A549 (cell line): ENCODE data around the gene NIBAN1. TPM values are rescaled to one million over a fixed set of nuclear protein-coding genes. Genes with fewer than 3 reads are reported as not detected.

Experiments used
- ATAC-seq, 2 experiments: fragments of 200-7000 bp in 1 of 2; fragments of >200 bp in 1 of 2; cut with Nextera tagmentation in 1 of 2; cut with Tn5 transposase in 1 of 2; 3 replicates each; pipeline versions ENCODE4 v1.8.0 to v1.9.1; 2018 to 2020; ENCODE audit warnings: mild to moderate bottlenecking in 1 of 2, moderate library complexity in 1 of 2
- CTCF ChIA-PET: fragments of 300-600 bp; sonication (Branson Sonifier 250); formaldehyde crosslinking; extraction: SDS; loops from one replicate; lab custom pipeline; 2021; ENCODE audit warnings: antibody characterized with exemption, inconsistent platforms; lab: Yijun Ruan, JAX
- POLR2A ChIA-PET: fragments of 350-600 bp; formaldehyde crosslinking; extraction: SDS; loops from one replicate; lab custom pipeline; 2021; ENCODE audit warnings: antibody characterized with exemption, inconsistent platforms; lab: Yijun Ruan, JAX
- DNase-seq, 2 experiments: peaks; one replicate each; pipeline versions ENCODE4 v3.0.0 to v3.0.0-alpha.2; 2011 to 2016; ENCODE audit warnings: low read depth in 1 of 2, low spot score in 1 of 2
- FAIRE-seq: peaks from 2 replicates; lab custom pipeline; 2011; peaks lifted over from hg19 to GRCh38; lab: Jason Lieb, UNC
- H3K27ac ChIP-seq, 2 experiments: fragments of >200 bp; sonication (Bioruptor Twin); formaldehyde crosslinking; 3 replicates each; pipeline ENCODE4 v1.5.1; 2016 to 2017
- H3K4me1 ChIP-seq: fragments of >200 bp; sonication (Bioruptor Twin); formaldehyde crosslinking; 3 replicates; pipeline ENCODE4 v1.6.1; 2016
- H3K4me2 ChIP-seq: fragments of >200 bp; sonication (Bioruptor Twin); formaldehyde crosslinking; 3 replicates; pipeline ENCODE4 v1.6.1; 2016
- H3K4me3 ChIP-seq: fragments of >200 bp; sonication (Bioruptor Twin); formaldehyde crosslinking; 3 replicates; pipeline ENCODE4 v1.5.1; 2016
- H3K9me3 ChIP-seq: fragments of >200 bp; sonication (Bioruptor Twin); formaldehyde crosslinking; 3 replicates; pipeline ENCODE4 v1.6.1; 2016
- CBX2 ChIP-seq: fragments of 200-600 bp; sonication (generic); IDR thresholded peaks from 2 replicates; pipeline ENCODE4 v1.6.1; 2016; ENCODE audit warnings: low read depth, mild to moderate bottlenecking, borderline replicate concordance
- CEBPB ChIP-seq, 2 experiments: fragments of >200 bp in 1 of 2; sonication (Bioruptor Twin) in 1 of 2; formaldehyde crosslinking in 1 of 2; IDR thresholded peaks; 2 replicates each; pipeline ENCODE4 v1.6.1; 2012 to 2016
- EHMT2 ChIP-seq: fragments of 200-600 bp; sonication (generic); IDR thresholded peaks from 2 replicates; pipeline ENCODE4 v1.6.1; 2016; ENCODE audit warnings: antibody characterized with exemption, low read depth, mild to moderate bottlenecking, moderate library complexity
- EP300 ChIP-seq, 2 experiments: fragments of >200 bp; sonication (Bioruptor Twin); formaldehyde crosslinking; IDR thresholded peaks; 2 replicates in 1 of 2; 3 replicates in 1 of 2; pipeline ENCODE4 v1.6.1; 2016 to 2017
- ESRRA ChIP-seq: fragments of 150-350 bp; IDR thresholded peaks from 2 replicates; pipeline ENCODE4 v1.6.1; 2014; ENCODE audit warnings: mild to moderate bottlenecking, low read length, borderline replicate concordance
- FOXS1 ChIP-seq: fragments of 250-450 bp; sonication (Bioruptor Pico); IDR thresholded peaks from 2 replicates; pipeline ENCODE4 v1.5.0; 2020; ENCODE audit warnings: mild to moderate bottlenecking, moderate library complexity
- HEYL ChIP-seq: fragments of 250-450 bp; sonication (Bioruptor Pico); IDR thresholded peaks from 2 replicates; pipeline ENCODE4 v1.8.0; 2021; ENCODE audit warnings: mild to moderate bottlenecking, moderate library complexity
- HOXB5 ChIP-seq: fragments of 250-450 bp; sonication (Bioruptor Pico); IDR thresholded peaks from 2 replicates; pipeline ENCODE4 v1.5.0; 2020; ENCODE audit warnings: mild to moderate bottlenecking, moderate library complexity
- KDM1A ChIP-seq: fragments of 200-600 bp; sonication (generic); IDR thresholded peaks from 2 replicates; pipeline ENCODE4 v1.6.1; 2016; ENCODE audit warnings: low read depth, mild to moderate bottlenecking
- NFE2L2 ChIP-seq: fragments of 150-350 bp; conservative IDR thresholded peaks from 2 replicates; pipeline ENCODE4 v1.6.1; 2014; ENCODE audit warnings: low read length
- PHF8 ChIP-seq: fragments of 200-600 bp; sonication (generic); IDR thresholded peaks from 2 replicates; pipeline ENCODE4 v1.6.1; 2016; ENCODE audit warnings: low read depth, mild to moderate bottlenecking, antibody characterized with exemption, moderate library complexity, borderline replicate concordance
- POLR2AphosphoS2 ChIP-seq: conservative IDR thresholded peaks from 2 replicates; pipeline ENCODE4 v1.6.1; 2012; ENCODE audit warnings: low read length, improper control_type of control experiment, inconsistent platforms
- RCOR1 ChIP-seq: fragments of 150-350 bp; IDR thresholded peaks from 2 replicates; pipeline ENCODE4 v1.6.1; 2014; ENCODE audit warnings: antibody characterized with exemption, low read length, low read depth
- TFCP2L1 ChIP-seq: fragments of 250-450 bp; sonication (Bioruptor Pico); IDR thresholded peaks from 2 replicates; pipeline ENCODE4 v1.5.0; 2021; ENCODE audit warnings: mild to moderate bottlenecking
- ZC3H11A ChIP-seq: fragments of 450-650 bp; IDR thresholded peaks from 2 replicates; pipeline ENCODE4 v1.6.1; 2014; ENCODE audit warnings: antibody characterized with exemption, mild to moderate bottlenecking
- ZFP36 ChIP-seq: fragments of 450-650 bp; IDR thresholded peaks from 2 replicates; pipeline ENCODE4 v1.6.1; 2014; ENCODE audit warnings: borderline replicate concordance; ENCODE audit not compliant: partially characterized antibody
- ZNF302 ChIP-seq: fragments of 250-450 bp; sonication (Bioruptor Pico); IDR thresholded peaks from 2 replicates; pipeline ENCODE4 v1.9.0; 2021; ENCODE audit warnings: inconsistent platforms, mild to moderate bottlenecking, moderate library complexity
- WGBS: methylation state at CpG from one replicate; pipeline ENCODE4 v1.1.6; 2017; ENCODE audit errors: missing lambda C conversion rate; 5-methylcytosine and 5-hydroxymethylcytosine counted together
- polyA plus RNA-seq, 4 experiments: library from polyadenylated mRNA; depleted of rRNA in 3 of 4; stranded (reverse); fragments of >200 nt; fragmentation: RNase III in 1 of 4; extraction: RNeasy Plus Mini Kit Qiagen cat#74134 plus additional on column Dnase treatment in 1 of 4; gene quantifications; 2 replicates in 3 of 4; 3 replicates in 1 of 4; pipeline ENCODE4 v1.2.3, GENCODE V29; 2011 to 2017
- TF ChIP-seq, protein P1 (sequence below): fragments of >200 bp; sonication (Bioruptor Twin); formaldehyde crosslinking; IDR thresholded peaks from 2 replicates; pipeline ENCODE4 v1.6.1; 2016
- TF ChIP-seq, protein P2 (sequence below): fragments of >200 bp; sonication (Bioruptor Twin); formaldehyde crosslinking; IDR thresholded peaks from 3 replicates; pipeline ENCODE4 v1.6.1; 2016
- TF ChIP-seq, protein P3 (sequence below): IDR thresholded peaks from 2 replicates; pipeline ENCODE4 v1.6.1; 2012; ENCODE audit warnings: low read depth, borderline replicate concordance
- TF ChIP-seq, protein P4 (sequence below): IDR thresholded peaks from 2 replicates; pipeline ENCODE4 v1.6.1; 2012
- TF ChIP-seq, protein P5 (sequence below): fragments of >200 bp; sonication (Bioruptor Twin); formaldehyde crosslinking; IDR thresholded peaks from 3 replicates; pipeline ENCODE4 v1.5.1; 2016
- TF ChIP-seq, protein P6 (sequence below): fragments of 250-450 bp; sonication (Bioruptor Pico); IDR thresholded peaks from 2 replicates; pipeline ENCODE4 v1.5.0; 2021; ENCODE audit warnings: mild to moderate bottlenecking, moderate library complexity, borderline replicate concordance

The NIBAN1 gene
- polyA plus RNA-seq, 2 of the 4 experiments (the other 2 are of a cell fraction) = 0.35 to 12.7 TPM

DNA sequence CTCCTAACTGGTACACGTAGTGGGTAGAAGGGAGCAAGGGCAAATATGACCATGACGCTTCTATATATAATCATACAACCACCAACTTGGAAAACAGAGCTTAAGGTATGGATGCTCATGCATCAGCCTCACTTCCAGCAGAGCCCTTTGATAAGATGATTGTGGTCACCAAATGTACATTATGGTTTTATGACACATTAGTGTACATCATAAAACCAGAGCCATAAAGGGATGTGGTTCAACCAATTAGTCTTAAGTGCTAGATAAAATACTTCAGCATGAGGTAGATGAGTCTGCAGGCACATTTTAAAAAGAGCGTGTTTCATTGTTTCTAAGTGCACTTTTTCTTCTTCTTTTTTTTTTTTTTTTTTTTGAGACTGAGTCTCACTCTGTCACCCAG is 43.7 kb downstream of the NIBAN1 start (continued):
- TF ChIP-seq ZNF302 = no peak

DNA sequence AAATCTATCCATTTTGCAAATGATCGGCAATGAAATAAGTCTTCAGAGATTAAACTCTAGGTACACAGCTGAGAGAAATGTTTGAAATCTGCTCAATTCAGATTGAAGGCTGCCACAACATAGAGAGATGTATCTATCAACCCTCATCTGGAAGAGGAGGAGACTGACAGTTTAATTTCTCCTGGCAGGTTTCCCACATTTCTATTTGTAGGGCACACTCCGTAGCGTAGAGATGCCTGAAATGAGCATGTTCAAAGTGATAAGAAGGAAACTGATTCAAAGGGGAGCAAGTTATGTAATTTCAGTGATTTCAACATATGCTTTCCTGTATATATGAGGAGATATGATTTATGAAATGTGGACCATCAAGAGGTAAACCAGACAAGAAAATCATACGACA is 44.1 kb downstream of the NIBAN1 start:
- Histone ChIP-seq H3K4me2 (no peak overlapping the region), H3K27ac (no peak overlapping the region), H3K9me3 (no peaks in the 10 kb centered on the region), H3K4me1 (no peaks in the 10 kb centered on the region), H3K4me3 (no peak overlapping the region)
- 56% methylated on average over 4 of the region's 4 CpGs for WGBS
- ATAC-seq = no peak
- DNase-seq = no peak
- ChIA-PET POLR2A (no interaction called here), CTCF (no interaction called here)
- no peak for FAIRE-seq
- TF ChIP-seq, protein P1, sequence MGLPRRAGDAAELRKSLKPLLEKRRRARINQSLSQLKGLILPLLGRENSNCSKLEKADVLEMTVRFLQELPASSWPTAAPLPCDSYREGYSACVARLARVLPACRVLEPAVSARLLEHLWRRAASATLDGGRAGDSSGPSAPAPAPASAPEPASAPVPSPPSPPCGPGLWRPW = no peak
- TF ChIP-seq TFCP2L1 (CRISPR knock-in tag) = no peak
- no peak for TF ChIP-seq ESRRA
- no peak for TF ChIP-seq HEYL (CRISPR knock-in tag)
- no peak for TF ChIP-seq CBX2

DNA sequence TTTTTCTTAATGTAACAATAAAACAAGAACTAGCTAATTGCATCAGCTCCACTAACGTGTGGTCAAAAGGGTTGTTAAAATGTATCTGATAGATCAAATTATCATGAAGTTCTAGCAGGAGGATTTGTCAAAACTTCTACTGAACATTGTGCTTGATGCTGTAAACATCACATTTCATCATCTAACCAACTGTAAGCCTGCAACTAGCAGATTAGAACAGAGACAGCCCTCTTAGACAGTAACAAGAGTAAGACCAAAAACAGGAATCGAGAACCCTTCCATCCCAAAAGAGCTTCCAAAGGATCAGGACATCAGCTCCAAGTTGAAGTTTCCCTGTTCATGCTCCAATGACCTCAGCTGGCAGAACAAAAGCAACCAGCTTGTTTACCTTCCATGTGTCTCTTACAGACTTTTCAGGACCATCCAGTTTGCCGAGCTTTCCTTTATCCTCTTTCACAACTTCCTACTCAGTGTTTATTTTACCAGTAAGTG is 44.6 kb downstream of the NIBAN1 start:
- WGBS = 14% methylated on average over 3 of the region's 3 CpGs
- Histone ChIP-seq H3K4me1 (no peaks in the 10 kb centered on the region), H3K9me3 (no peaks in the 10 kb centered on the region), H3K27ac (no peak overlapping the region), H3K4me3 (no peak overlapping the region), H3K4me2 (no peak overlapping the region)
- TF ChIP-seq HOXB5 (CRISPR knock-in tag) = no peak
- no peak for TF ChIP-seq TFCP2L1 (CRISPR knock-in tag)
- TF ChIP-seq PHF8 = no peak
- TF ChIP-seq, protein P2, sequence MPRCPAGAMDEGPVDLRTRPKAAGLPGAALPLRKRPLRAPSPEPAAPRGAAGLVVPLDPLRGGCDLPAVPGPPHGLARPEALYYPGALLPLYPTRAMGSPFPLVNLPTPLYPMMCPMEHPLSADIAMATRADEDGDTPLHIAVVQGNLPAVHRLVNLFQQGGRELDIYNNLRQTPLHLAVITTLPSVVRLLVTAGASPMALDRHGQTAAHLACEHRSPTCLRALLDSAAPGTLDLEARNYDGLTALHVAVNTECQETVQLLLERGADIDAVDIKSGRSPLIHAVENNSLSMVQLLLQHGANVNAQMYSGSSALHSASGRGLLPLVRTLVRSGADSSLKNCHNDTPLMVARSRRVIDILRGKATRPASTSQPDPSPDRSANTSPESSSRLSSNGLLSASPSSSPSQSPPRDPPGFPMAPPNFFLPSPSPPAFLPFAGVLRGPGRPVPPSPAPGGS = no peak
- TF ChIP-seq KDM1A = no peak
- no peak for TF ChIP-seq RCOR1
- no peak for TF ChIP-seq POLR2AphosphoS2
- no peak for TF ChIP-seq CEBPB (IDR thresholded peaks at IDR 0.05)
- no peak for TF ChIP-seq NFE2L2
- no peak for TF ChIP-seq FOXS1 (CRISPR knock-in tag)
- TF ChIP-seq EP300 (IDR thresholded peaks at IDR 0.05) = no peak
- TF ChIP-seq EHMT2 = no peak
- TF ChIP-seq ZC3H11A = no peak
- TF ChIP-seq, protein P3, sequence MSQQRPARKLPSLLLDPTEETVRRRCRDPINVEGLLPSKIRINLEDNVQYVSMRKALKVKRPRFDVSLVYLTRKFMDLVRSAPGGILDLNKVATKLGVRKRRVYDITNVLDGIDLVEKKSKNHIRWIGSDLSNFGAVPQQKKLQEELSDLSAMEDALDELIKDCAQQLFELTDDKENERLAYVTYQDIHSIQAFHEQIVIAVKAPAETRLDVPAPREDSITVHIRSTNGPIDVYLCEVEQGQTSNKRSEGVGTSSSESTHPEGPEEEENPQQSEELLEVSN = no peak
- TF ChIP-seq, protein P4, sequence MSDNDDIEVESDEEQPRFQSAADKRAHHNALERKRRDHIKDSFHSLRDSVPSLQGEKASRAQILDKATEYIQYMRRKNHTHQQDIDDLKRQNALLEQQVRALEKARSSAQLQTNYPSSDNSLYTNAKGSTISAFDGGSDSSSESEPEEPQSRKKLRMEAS = no peak
- TF ChIP-seq ZFP36 = no peak
- TF ChIP-seq, protein P5, sequence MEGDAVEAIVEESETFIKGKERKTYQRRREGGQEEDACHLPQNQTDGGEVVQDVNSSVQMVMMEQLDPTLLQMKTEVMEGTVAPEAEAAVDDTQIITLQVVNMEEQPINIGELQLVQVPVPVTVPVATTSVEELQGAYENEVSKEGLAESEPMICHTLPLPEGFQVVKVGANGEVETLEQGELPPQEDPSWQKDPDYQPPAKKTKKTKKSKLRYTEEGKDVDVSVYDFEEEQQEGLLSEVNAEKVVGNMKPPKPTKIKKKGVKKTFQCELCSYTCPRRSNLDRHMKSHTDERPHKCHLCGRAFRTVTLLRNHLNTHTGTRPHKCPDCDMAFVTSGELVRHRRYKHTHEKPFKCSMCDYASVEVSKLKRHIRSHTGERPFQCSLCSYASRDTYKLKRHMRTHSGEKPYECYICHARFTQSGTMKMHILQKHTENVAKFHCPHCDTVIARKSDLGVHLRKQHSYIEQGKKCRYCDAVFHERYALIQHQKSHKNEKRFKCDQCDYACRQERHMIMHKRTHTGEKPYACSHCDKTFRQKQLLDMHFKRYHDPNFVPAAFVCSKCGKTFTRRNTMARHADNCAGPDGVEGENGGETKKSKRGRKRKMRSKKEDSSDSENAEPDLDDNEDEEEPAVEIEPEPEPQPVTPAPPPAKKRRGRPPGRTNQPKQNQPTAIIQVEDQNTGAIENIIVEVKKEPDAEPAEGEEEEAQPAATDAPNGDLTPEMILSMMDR = no peak
- TF ChIP-seq, protein P6, sequence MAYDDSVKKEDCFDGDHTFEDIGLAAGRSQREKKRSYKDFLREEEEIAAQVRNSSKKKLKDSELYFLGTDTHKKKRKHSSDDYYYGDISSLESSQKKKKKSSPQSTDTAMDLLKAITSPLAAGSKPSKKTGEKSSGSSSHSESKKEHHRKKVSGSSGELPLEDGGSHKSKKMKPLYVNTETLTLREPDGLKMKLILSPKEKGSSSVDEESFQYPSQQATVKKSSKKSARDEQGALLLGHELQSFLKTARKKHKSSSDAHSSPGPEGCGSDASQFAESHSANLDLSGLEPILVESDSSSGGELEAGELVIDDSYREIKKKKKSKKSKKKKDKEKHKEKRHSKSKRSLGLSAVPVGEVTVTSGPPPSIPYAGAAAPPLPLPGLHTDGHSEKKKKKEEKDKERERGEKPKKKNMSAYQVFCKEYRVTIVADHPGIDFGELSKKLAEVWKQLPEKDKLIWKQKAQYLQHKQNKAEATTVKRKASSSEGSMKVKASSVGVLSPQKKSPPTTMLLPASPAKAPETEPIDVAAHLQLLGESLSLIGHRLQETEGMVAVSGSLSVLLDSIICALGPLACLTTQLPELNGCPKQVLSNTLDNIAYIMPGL = no peak
- FAIRE-seq (no peak), ATAC-seq (no peak), DNase-seq (no peak)
- CTCF ChIA-PET = no interaction called here
- POLR2A ChIA-PET = no interaction called here
